OCI-LY7 (cell line): ENCODE data around the gene AUP1. TPM values are rescaled to one million over a fixed set of nuclear protein-coding genes. Genes with fewer than 3 reads are reported as not detected.

ENCODE experiments used
- BruUV-seq: library from RNA; stranded (reverse); fragments of 400-500 nt; replicated peaks from 2 replicates; lab custom pipeline; 2021; lab: Mats Ljungman, UMichigan
- CTCF ChIA-PET: fragments of 300-600 bp; sonication (Branson Sonifier 250); formaldehyde crosslinking; loops from one replicate; lab custom pipeline; 2022; ENCODE audit warnings: antibody characterized with exemption; ENCODE audit not compliant: unreplicated experiment; lab: Charles Lee
- POLR2A ChIA-PET: fragments of 300-600 bp; sonication (Branson Sonifier 250); formaldehyde crosslinking; loops from one replicate; lab custom pipeline; 2022; ENCODE audit warnings: antibody characterized with exemption; lab: Charles Lee
- DNase-seq: peaks from one replicate; pipeline ENCODE4 v3.0.0-alpha.2; 2015; ENCODE audit warnings: low spot score
- H2AFZ ChIP-seq: fragments of 200-600 bp; sonication (generic), shearing (Covaris generic); 2 replicates; pipeline ENCODE4 v1.6.1; 2014; ENCODE audit warnings: mild to moderate bottlenecking, antibody characterized with exemption, low read length, moderate library complexity
- H3K27ac ChIP-seq: fragments of 200-600 bp; sonication (generic); 2 replicates; pipeline ENCODE4 v1.5.1; 2014; ENCODE audit warnings: mixed run types, low read depth, mild to moderate bottlenecking, moderate library complexity, low read length, inconsistent platforms; ENCODE audit not compliant: poor library complexity, severe bottlenecking
- H3K36me3 ChIP-seq: fragments of 200-600 bp; sonication (generic); 2 replicates; pipeline ENCODE4 v1.6.1; 2014; ENCODE audit warnings: mild to moderate bottlenecking, antibody characterized with exemption, low read length, moderate library complexity, mixed read lengths; ENCODE audit not compliant: insufficient read depth
- H3K4me1 ChIP-seq: fragments of 200-600 bp; sonication (generic); 2 replicates; pipeline ENCODE4 v1.5.1; 2014; ENCODE audit warnings: mild to moderate bottlenecking, low read length; ENCODE audit not compliant: insufficient read depth, poor library complexity, severe bottlenecking
- H3K4me2 ChIP-seq: fragments of 200-600 bp; sonication (generic); 2 replicates; pipeline ENCODE4 v1.6.1; 2014; ENCODE audit warnings: mild to moderate bottlenecking, low read length
- H3K4me3 ChIP-seq: fragments of 200-600 bp; sonication (generic); 2 replicates; pipeline ENCODE4 v1.5.1; 2014; ENCODE audit warnings: mild to moderate bottlenecking, low read depth, low read length; ENCODE audit not compliant: poor library complexity, severe bottlenecking
- H3K79me2 ChIP-seq: fragments of 200-600 bp; sonication (generic); 2 replicates; pipeline ENCODE4 v1.6.1; 2016; ENCODE audit warnings: low read depth, mild to moderate bottlenecking, low read length, moderate library complexity, mixed read lengths; ENCODE audit not compliant: insufficient read depth
- H3K9me2 ChIP-seq: fragments of 200-600 bp; sonication (generic); 2 replicates; pipeline ENCODE4 v1.6.1; 2016; ENCODE audit warnings: mild to moderate bottlenecking, low read length, mixed read lengths; ENCODE audit not compliant: insufficient read depth
- H3K9me3 ChIP-seq: fragments of 200-600 bp; sonication (generic); 2 replicates; pipeline ENCODE4 v1.6.1; 2014; ENCODE audit warnings: mild to moderate bottlenecking, mixed run types, low read length, mixed read lengths
- H4K20me1 ChIP-seq: fragments of 200-600 bp; sonication (generic); 2 replicates; pipeline ENCODE4 v1.6.1; 2014; ENCODE audit warnings: mild to moderate bottlenecking, antibody characterized with exemption, low read length, moderate library complexity, mixed read lengths; ENCODE audit not compliant: insufficient read depth
- EZH2phosphoT487 ChIP-seq: fragments of 200-600 bp; sonication (generic); IDR thresholded peaks from 2 replicates; pipeline ENCODE4 v1.6.1; 2018; ENCODE audit warnings: low read depth, borderline replicate concordance, mild to moderate bottlenecking, mixed run types, antibody characterized with exemption, low read length, moderate library complexity, mixed read lengths
- intact Hi-C: fragments of 100-400 bp; cut with micrococcal nuclease; formaldehyde crosslinking; loops from one replicate; pipeline ENCODE4 v1.10.0; 2022; ENCODE audit not compliant: unreplicated experiment
- total RNA-seq, 2 experiments: library from RNA; depleted of rRNA in 1 of 2; stranded (reverse); fragments of >200 nt in 1 of 2; shearing (Covaris generic) in 1 of 2; gene quantifications; 2 replicates each; pipeline ENCODE4 v1.2.3, GENCODE V29; 2014 to 2022
- TF ChIP-seq, protein P1 (sequence below): fragments of 200-600 bp; sonication (generic); conservative IDR thresholded peaks from 2 replicates; pipeline ENCODE4 v1.5.1; 2014; ENCODE audit warnings: mild to moderate bottlenecking, antibody characterized with exemption, low read length, moderate library complexity, mixed read lengths

AUP1 gene
- total RNA-seq, 2 experiments from 2014 or later: 121 to 188 TPM

DNA sequence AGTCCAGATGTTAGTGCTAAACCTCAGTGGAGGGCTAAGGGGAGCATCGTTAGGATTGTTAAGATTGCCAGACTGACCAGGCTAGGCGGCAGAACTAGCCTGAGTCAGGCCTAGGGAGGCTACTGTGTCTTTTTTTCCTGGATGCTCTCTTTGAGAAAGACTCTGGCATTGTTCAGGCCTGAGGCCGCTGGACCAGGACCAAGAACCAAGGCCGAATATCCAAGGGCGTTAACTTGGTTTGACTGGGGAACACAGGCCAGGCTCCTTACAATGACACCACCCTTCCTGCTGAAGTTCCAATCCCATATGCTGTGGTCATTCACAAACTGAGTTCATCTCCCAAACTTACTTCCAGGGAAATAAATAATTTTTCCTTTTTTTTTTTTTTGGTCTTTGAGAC lies 10.8 kb upstream of the AUP1 start:
- TF ChIP-seq, protein P1, sequence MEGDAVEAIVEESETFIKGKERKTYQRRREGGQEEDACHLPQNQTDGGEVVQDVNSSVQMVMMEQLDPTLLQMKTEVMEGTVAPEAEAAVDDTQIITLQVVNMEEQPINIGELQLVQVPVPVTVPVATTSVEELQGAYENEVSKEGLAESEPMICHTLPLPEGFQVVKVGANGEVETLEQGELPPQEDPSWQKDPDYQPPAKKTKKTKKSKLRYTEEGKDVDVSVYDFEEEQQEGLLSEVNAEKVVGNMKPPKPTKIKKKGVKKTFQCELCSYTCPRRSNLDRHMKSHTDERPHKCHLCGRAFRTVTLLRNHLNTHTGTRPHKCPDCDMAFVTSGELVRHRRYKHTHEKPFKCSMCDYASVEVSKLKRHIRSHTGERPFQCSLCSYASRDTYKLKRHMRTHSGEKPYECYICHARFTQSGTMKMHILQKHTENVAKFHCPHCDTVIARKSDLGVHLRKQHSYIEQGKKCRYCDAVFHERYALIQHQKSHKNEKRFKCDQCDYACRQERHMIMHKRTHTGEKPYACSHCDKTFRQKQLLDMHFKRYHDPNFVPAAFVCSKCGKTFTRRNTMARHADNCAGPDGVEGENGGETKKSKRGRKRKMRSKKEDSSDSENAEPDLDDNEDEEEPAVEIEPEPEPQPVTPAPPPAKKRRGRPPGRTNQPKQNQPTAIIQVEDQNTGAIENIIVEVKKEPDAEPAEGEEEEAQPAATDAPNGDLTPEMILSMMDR: no peak
- TF ChIP-seq EZH2phosphoT487: no peak
- H3K4me3 ChIP-seq: no peak overlapping the region

DNA sequence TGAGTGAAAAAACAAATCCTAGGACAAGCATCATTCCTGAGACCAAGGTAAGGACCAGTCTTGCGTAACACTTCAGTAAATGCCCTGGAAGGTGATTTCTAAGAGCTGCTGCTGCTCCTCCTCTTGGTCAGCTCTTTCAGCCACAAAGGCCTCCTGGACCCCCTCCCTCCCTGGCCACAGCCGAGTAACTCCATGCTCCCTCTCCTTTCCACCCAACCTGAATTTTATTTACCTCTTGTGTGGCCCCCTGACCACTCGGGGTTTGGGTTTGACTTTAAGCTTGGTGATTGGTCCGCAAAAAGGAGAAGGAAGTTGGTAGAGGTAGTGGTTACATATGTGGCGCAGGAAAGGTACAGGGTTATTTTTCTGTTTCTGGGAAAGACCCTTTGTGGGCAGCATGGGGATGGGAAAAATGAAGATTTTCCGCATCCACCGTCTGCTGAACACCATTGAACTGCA lies 9.4 kb upstream of the AUP1 start:
- no TSS peak for BruUV-seq
- CTCF ChIA-PET: no interaction called here
- TF ChIP-seq, protein P1: no peak
- TF ChIP-seq EZH2phosphoT487: no peak
- no peak overlapping the region for H2AFZ ChIP-seq
- H3K9me2 ChIP-seq: no peaks in the 10 kb centered on the region
- intact Hi-C loops: no loop called here
- no peak overlapping the region for H3K27ac ChIP-seq
- no peak overlapping the region for H3K4me3 ChIP-seq
- no peaks in the 10 kb centered on the region for H3K36me3 ChIP-seq
- POLR2A ChIA-PET: no interaction called here
- no peak for DNase-seq
- no peaks in the 10 kb centered on the region for H4K20me1 ChIP-seq
- H3K4me2 ChIP-seq: no peak overlapping the region
- H3K79me2 ChIP-seq: no peaks in the 10 kb centered on the region
- H3K4me1 ChIP-seq: no peaks in the 10 kb centered on the region
- H3K9me3 ChIP-seq: no peaks in the 10 kb centered on the region

More for the DNA sequence above, 10.8 kb upstream of the AUP1 start:
- Histone ChIP-seq H3K9me2 (no peaks in the 10 kb centered on the region), H3K27ac (no peak overlapping the region), H3K36me3 (no peaks in the 10 kb centered on the region), H2AFZ (no peak overlapping the region), H3K4me1 (no peaks in the 10 kb centered on the region), H4K20me1 (no peaks in the 10 kb centered on the region), H3K4me2 (no peak overlapping the region), H3K9me3 (no peaks in the 10 kb centered on the region), H3K79me2 (no peaks in the 10 kb centered on the region)
- ChIA-PET CTCF (no interaction called here), POLR2A (no interaction called here)
- intact Hi-C loops: no loop called here
- DNase-seq: no peak
- no TSS peak for BruUV-seq

DNA sequence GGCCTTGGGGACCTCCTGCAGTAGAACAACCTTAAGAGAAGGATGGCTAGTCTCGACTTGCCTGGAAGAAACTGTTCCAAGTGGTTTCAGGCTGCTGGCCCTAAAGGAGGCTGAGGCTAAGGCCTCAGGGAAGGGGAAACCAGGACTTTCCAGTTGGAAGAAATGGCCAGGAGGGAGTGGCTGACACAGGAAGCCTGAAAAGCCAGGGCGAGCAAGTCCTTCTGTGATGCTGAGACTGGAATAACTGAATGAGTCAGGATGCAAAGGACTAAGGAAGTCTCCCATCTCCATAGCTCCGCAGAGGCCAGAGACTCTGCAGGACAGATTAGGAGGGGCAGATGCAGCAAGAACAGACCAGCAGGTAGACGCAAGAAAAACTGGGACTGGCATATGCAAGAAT lies 7.6 kb upstream of the AUP1 start:
- ChIA-PET CTCF (no interaction called here), POLR2A (no interaction called here)
- Histone ChIP-seq H2AFZ (no peak overlapping the region), H3K9me3 (no peaks in the 10 kb centered on the region), H3K79me2 (no peaks in the 10 kb centered on the region), H4K20me1 (no peaks in the 10 kb centered on the region), H3K4me2 (no peak overlapping the region), H3K27ac (no peak overlapping the region), H3K4me3 (no peak overlapping the region), H3K9me2 (no peaks in the 10 kb centered on the region), H3K36me3 (peaks cover 14% of the 10 kb centered on the region; the same call in 1 of the 2 replicates), H3K4me1 (peaks cover under 1% of the 10 kb centered on the region)
- TF ChIP-seq EZH2phosphoT487: no peak
- TF ChIP-seq, protein P1: no peak
- intact Hi-C loops: no loop called here
- BruUV-seq: no TSS peak
- no peak for DNase-seq
